ENCODE measurements around the gene PTPRT. TPM values are rescaled to one million over a fixed set of nuclear protein-coding genes. Genes with fewer than 3 reads are reported as not detected.

Gene PTPRT
- total RNA-seq, 1 experiment from 2014 or later, result not detected

DNA sequence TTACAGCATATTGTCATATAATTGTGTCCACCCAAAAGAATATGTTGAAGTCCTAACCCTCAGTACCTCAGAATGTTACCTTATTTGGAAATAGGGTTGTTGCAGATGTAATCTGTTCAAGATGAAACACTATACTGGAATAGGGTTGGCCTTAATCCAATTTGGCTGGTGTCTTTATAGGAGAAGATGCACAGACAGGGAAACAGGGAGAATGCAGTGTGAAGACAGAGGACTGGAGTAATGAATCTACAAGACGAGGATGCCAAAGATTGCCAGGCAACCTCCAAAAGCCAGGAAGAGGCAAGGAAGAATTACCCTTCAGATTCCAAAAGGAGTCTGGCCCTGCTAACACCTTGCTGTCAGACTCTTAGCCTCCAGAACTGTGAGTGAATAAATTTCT is 482.9 kb downstream of the PTPRT start:
- ATAC-seq (no peak), DNase-seq (no peak)
- BruUV-seq (replicated peaks), result no TSS peak
- Histone ChIP-seq H3K27me3 (ENCODE audit: low read length) (no peaks in the 10 kb centered on the region), H3K4me2 (ENCODE audit: low read length) (no peak overlapping the region), H3F3A (ENCODE audit: low read length, unreplicated experiment) (no peaks in the 10 kb centered on the region), H3K79me2 (ENCODE audit: low read length) (no peaks in the 10 kb centered on the region), H3K27ac (ENCODE audit: low read length) (no peak overlapping the region), H3K4me3 (ENCODE audit: low read length) (no peak overlapping the region), H3K4me1 (ENCODE audit: insufficient read depth, low read length) (no peaks in the 10 kb centered on the region), H2AFZ (ENCODE audit: low read length) (no peak overlapping the region), H3K36me3 (ENCODE audit: low read depth, low read length) (no peaks in the 10 kb centered on the region), H4K20me1 (ENCODE audit: low read length) (no peaks in the 10 kb centered on the region), H3K9me3 (ENCODE audit: low read length) (peaks cover 62% of the 10 kb centered on the region), H3K9ac (ENCODE audit: low read length) (no peak overlapping the region), H3K9me2 (replicated peaks; ENCODE audit: low read length) (no peaks in the 10 kb centered on the region)
- TF ChIP-seq EZH2 (IDR thresholded peaks at IDR 0.05; ENCODE audit: low read length, unreplicated experiment), result no peak
- TF ChIP-seq EZH2phosphoT487 (IDR thresholded peaks at IDR 0.05; ENCODE audit: borderline replicate concordance, low read length), result no peak
- no peak for TF ChIP-seq CTCF (conservative IDR thresholded peaks at IDR 0.05; ENCODE audit: low read depth, low read length)
- POLR2A ChIA-PET (ENCODE audit: unreplicated experiment), result no interaction called here
- CTCF ChIA-PET, result no interaction called here
- intact Hi-C loops (cut with micrococcal nuclease), result no loop called here

- Histone ChIP-seq H3K27ac (ENCODE audit: low read length) (no peak overlapping the region), H3K4me1 (ENCODE audit: insufficient read depth, low read length) (no peaks in the 10 kb centered on the region), H4K20me1 (ENCODE audit: low read length) (no peaks in the 10 kb centered on the region), H3K4me2 (ENCODE audit: low read length) (no peak overlapping the region), H3K9ac (ENCODE audit: low read length) (no peak overlapping the region), H3F3A (ENCODE audit: low read length, unreplicated experiment) (no peaks in the 10 kb centered on the region), H3K9me2 (replicated peaks; ENCODE audit: low read length) (no peaks in the 10 kb centered on the region), H3K79me2 (ENCODE audit: low read length) (no peaks in the 10 kb centered on the region), H3K4me3 (ENCODE audit: low read length) (no peak overlapping the region), H3K9me3 (ENCODE audit: low read length) (peaks cover 58% of the 10 kb centered on the region), H3K36me3 (ENCODE audit: low read depth, low read length) (no peaks in the 10 kb centered on the region), H2AFZ (ENCODE audit: low read length) (no peak overlapping the region), H3K27me3 (ENCODE audit: low read length) (no peaks in the 10 kb centered on the region)
- ChIA-PET POLR2A (ENCODE audit: unreplicated experiment) (no interaction called here), CTCF (no interaction called here)
- TF ChIP-seq EZH2 (IDR thresholded peaks at IDR 0.05; ENCODE audit: low read length, unreplicated experiment), result no peak
- TF ChIP-seq CTCF (conservative IDR thresholded peaks at IDR 0.05; ENCODE audit: low read depth, low read length), result no peak
- TF ChIP-seq EZH2phosphoT487 (IDR thresholded peaks at IDR 0.05; ENCODE audit: borderline replicate concordance, low read length), result no peak
- no TSS peak for BruUV-seq (replicated peaks)
- ATAC-seq, result no peak
- intact Hi-C loops (cut with micrococcal nuclease), result no loop called here
- DNase-seq, result no peak
Measured at GRCh38 chr20:42705550-42705949, 484.2 kb downstream of the PTPRT start.

GRCh38 chr20:42703744-42704143 is 486.0 kb downstream of the PTPRT start:
- peaks cover 52% of the 10 kb centered on the region for H3K9me3 ChIP-seq (ENCODE audit: low read length)
- H3K27ac ChIP-seq (ENCODE audit: low read length), result no peak overlapping the region
- no peak overlapping the region for H2AFZ ChIP-seq (ENCODE audit: low read length)
- ChIA-PET POLR2A (ENCODE audit: unreplicated experiment) (no interaction called here), CTCF (no interaction called here)
- TF ChIP-seq CTCF (conservative IDR thresholded peaks at IDR 0.05; ENCODE audit: low read depth, low read length) (no peak), EZH2phosphoT487 (IDR thresholded peaks at IDR 0.05; ENCODE audit: borderline replicate concordance, low read length) (no peak), EZH2 (IDR thresholded peaks at IDR 0.05; ENCODE audit: low read length, unreplicated experiment) (no peak)
- H3K4me3 ChIP-seq (ENCODE audit: low read length), result no peak overlapping the region
- H3K9me2 ChIP-seq (replicated peaks; ENCODE audit: low read length), result no peaks in the 10 kb centered on the region
- no peak overlapping the region for H3K9ac ChIP-seq (ENCODE audit: low read length)
- intact Hi-C loops (cut with micrococcal nuclease), result no loop called here
- no peaks in the 10 kb centered on the region for H3K36me3 ChIP-seq (ENCODE audit: low read depth, low read length)
- no peak for DNase-seq
- no peaks in the 10 kb centered on the region for H3K27me3 ChIP-seq (ENCODE audit: low read length)
- BruUV-seq (replicated peaks), result no TSS peak
- H3K4me2 ChIP-seq (ENCODE audit: low read length), result no peak overlapping the region
- ATAC-seq, result no peak
- no peaks in the 10 kb centered on the region for H3K79me2 ChIP-seq (ENCODE audit: low read length)
- no peaks in the 10 kb centered on the region for H3K4me1 ChIP-seq (ENCODE audit: insufficient read depth, low read length)
- H4K20me1 ChIP-seq (ENCODE audit: low read length), result no peaks in the 10 kb centered on the region
- H3F3A ChIP-seq (ENCODE audit: low read length, unreplicated experiment), result no peaks in the 10 kb centered on the region

All from PC-3 (cell line).